HG02759 (cell line): ENCODE results near the gene RAB3D.
"Not testable (repeated sequence)": the region's sequence is repeated elsewhere in the genome, so short reads cannot be mapped to it uniquely, and the experiment has no call there.

Experiments
- ATAC-seq: cut with Tn5 transposase; IDR thresholded peaks from one replicate; pipeline ENCODE4 v1.9.1; 2021; ENCODE audit warnings: mild to moderate bottlenecking, moderate library complexity; ENCODE audit not compliant: unreplicated experiment

The RAB3D gene

GRCh38 chr19:11340099-11340467 is 626 bp upstream of the RAB3D start:
- ATAC-seq: not testable (repeated sequence)

GRCh38 chr19:11338569-11339253 is 746 bp downstream of the RAB3D start:
- no peak for ATAC-seq

GRCh38 chr19:11338121-11338520 is 1.3 kb downstream of the RAB3D start:
- no peak for ATAC-seq

- no peak for ATAC-seq
These were observed 2.4 kb downstream of the RAB3D start for GRCh38 chr19:11337080-11337479.

GRCh38 chr19:11335449-11336146 is 3.9 kb downstream of the RAB3D start:
- ATAC-seq: no peak

- ATAC-seq: not testable (repeated sequence)
These were observed 5.6 kb downstream of the RAB3D start for GRCh38 chr19:11333838-11334237.

GRCh38 chr19:11332822-11333221 is 6.6 kb downstream of the RAB3D start:
- ATAC-seq: no peak

GRCh38 chr19:11331502-11331901 is 8.0 kb downstream of the RAB3D start:
- no peak for ATAC-seq

GRCh38 chr19:11330127-11330526 is 9.3 kb downstream of the RAB3D start:
- ATAC-seq: no peak

GRCh38 chr19:11325544-11325943 is 13.9 kb downstream of the RAB3D start:
- ATAC-seq: no peak

GRCh38 chr19:11324748-11325389 is 14.6 kb downstream of the RAB3D start:
- no peak for ATAC-seq

- ATAC-seq: no peak
These were observed 15.3 kb downstream of the RAB3D start for GRCh38 chr19:11324079-11324661.

- no peak for ATAC-seq
These were observed 15.8 kb downstream of the RAB3D start for GRCh38 chr19:11323601-11324078.

GRCh38 chr19:11322269-11323024 is 17.0 kb downstream of the RAB3D start:
- no peak for ATAC-seq

- no peak for ATAC-seq
These were observed 18.0 kb downstream of the RAB3D start for GRCh38 chr19:11321191-11322126.

GRCh38 chr19:11320278-11320995 is 19.0 kb downstream of the RAB3D start:
- ATAC-seq: not testable (repeated sequence)

- no peak for ATAC-seq
These were observed 33.1 kb downstream of the RAB3D start for GRCh38 chr19:11306337-11306736.

- no peak for ATAC-seq
These were observed 34.5 kb downstream of the RAB3D start for GRCh38 chr19:11304936-11305335.

- no peak for ATAC-seq
These were observed 38.7 kb downstream of the RAB3D start for GRCh38 chr19:11300811-11301120.
